ENCODE measurements around the gene HBS1L.

HBS1L gene

DNA sequence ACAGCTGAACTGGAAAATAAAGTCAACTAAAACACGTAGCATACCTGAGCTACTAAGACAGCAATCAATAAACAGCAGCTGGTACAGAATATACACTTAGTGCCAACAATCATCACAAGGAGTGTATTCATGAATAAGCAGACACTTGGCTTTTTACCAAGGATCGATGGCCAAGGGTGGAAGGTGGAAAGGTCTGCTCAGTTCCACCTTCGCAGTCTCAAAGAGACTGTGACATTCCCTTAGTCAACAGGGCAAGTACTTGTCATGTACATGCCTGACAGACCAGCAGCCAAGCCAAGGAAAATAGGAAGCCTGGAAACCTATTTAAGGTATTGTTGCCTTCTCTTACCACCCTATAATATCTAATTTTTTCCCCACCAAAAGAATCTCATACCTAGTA, 21.4 kb downstream of the HBS1L start:
- Histone ChIP-seq H3K27ac (ENCODE audit: low read depth, low read length) (no peak overlapping the region), H3K9me3 (ENCODE audit: low read length) (no peaks in the 10 kb centered on the region), H3K4me1 (ENCODE audit: insufficient read depth, low read length) (no peaks in the 10 kb centered on the region), H3K36me3 (ENCODE audit: insufficient read depth, low read length) (peaks cover 17% of the 10 kb centered on the region), H3K27me3 (ENCODE audit: control insufficient read depth in 1 of 2, insufficient read depth in 2 of 2, low read length in 2 of 2) (no peaks in the 10 kb centered on the region), H3K4me3 (ENCODE audit: low read depth in 1 of 2, low read length in 2 of 2) (no peak overlapping the region), H3K9ac (ENCODE audit: low read length) (no peak overlapping the region)

DNA sequence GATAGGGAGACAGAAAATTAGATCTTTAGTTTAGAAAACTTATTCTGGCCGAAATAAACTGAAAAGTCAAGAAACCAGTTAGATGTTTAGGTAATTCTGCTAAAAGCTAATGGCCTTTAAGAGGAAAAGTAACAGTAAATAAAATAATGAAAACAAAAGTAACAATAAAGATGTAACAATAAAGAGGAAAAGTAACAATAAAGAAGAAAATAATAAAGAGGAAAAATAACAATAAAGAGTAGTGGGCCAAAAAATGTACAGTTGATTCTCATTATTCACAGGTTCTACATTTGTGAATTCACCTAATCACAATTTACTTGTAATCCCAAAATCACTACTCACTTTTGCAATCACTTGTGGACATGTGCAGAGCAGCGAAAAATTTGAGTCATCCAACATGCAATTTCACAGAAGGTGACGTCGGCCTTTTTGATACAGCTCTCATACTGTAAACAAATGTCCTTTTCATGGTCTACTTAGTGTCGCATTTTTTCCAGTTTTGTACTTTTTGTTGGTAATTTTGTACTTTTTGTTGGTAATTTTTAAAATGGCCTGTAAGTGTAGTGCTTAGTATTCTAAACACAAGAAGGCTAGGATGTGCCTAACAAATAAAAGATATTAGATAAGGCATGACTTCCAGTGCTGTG, 24.0 kb downstream of the HBS1L start:
- Histone ChIP-seq H3K9me3 (ENCODE audit: low read length) (no peaks in the 10 kb centered on the region), H3K4me1 (ENCODE audit: insufficient read depth, low read length) (no peaks in the 10 kb centered on the region), H3K36me3 (ENCODE audit: insufficient read depth, low read length) (peaks cover 8% of the 10 kb centered on the region), H3K27ac (ENCODE audit: low read depth, low read length) (no peak overlapping the region), H3K4me3 (ENCODE audit: low read depth in 1 of 2, low read length in 2 of 2) (no peak overlapping the region), H3K27me3 (ENCODE audit: control insufficient read depth in 1 of 2, insufficient read depth in 2 of 2, low read length in 2 of 2) (no peaks in the 10 kb centered on the region), H3K9ac (ENCODE audit: low read length) (no peak overlapping the region)

DNA sequence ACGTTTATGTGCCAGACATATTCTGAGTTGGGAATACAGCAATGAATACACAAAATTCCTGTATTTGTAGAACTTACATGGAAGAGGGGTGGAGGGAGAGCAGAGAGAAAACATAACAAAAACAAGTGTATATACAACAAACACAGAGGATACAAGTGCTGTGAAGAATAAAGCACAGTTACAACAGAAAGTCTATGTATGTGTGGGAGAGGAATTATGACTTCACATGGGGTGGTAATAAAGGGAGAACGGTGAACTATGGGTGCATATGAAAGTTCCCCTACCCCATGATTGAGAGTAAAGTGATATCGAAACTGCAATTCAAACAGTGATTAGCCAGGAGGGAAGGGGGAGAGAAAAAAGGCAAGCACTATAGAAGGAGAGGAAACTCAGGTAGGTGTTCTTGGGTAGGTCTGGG, 24.6 kb downstream of the HBS1L start:
- H3K9me3 ChIP-seq (ENCODE audit: low read length), result no peaks in the 10 kb centered on the region
- no peak overlapping the region for H3K4me3 ChIP-seq (ENCODE audit: low read depth in 1 of 2, low read length in 2 of 2)
- no peak overlapping the region for H3K27ac ChIP-seq (ENCODE audit: low read depth, low read length)
- no peak overlapping the region for H3K9ac ChIP-seq (ENCODE audit: low read length)
- peaks cover 8% of the 10 kb centered on the region for H3K36me3 ChIP-seq (ENCODE audit: insufficient read depth, low read length)
- H3K4me1 ChIP-seq (ENCODE audit: insufficient read depth, low read length), result no peaks in the 10 kb centered on the region
- no peaks in the 10 kb centered on the region for H3K27me3 ChIP-seq (ENCODE audit: control insufficient read depth in 1 of 2, insufficient read depth in 2 of 2, low read length in 2 of 2)

- Histone ChIP-seq H3K4me3 (ENCODE audit: low read depth in 1 of 2, low read length in 2 of 2) (no peak overlapping the region), H3K4me1 (ENCODE audit: insufficient read depth, low read length) (no peaks in the 10 kb centered on the region), H3K27me3 (ENCODE audit: control insufficient read depth in 1 of 2, insufficient read depth in 2 of 2, low read length in 2 of 2) (no peaks in the 10 kb centered on the region), H3K27ac (ENCODE audit: low read depth, low read length) (no peak overlapping the region), H3K9me3 (ENCODE audit: low read length) (no peaks in the 10 kb centered on the region), H3K36me3 (ENCODE audit: insufficient read depth, low read length) (peaks cover 8% of the 10 kb centered on the region), H3K9ac (ENCODE audit: low read length) (no peak overlapping the region)
These were observed 28.8 kb downstream of the HBS1L start for GRCh38 chr6:135025775-135026174.

DNA sequence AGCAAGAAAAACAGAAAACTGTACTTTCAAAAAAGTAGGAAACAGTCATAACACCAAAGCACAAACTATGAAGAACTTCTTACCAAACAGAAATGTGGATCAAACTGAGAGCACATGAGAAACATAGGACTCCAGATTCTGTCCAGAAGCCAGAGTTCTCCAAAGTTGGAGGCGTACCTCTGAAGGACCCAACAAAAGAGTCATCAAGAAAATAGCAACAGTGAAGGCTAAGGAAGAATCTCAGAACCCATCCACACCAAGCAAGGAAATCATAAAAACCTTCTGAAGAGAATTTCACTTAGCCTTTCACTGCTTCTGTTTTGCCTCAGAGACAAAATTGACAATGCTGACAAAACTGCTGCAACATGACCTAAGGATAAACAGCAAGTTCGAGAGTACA, 29.4 kb downstream of the HBS1L start:
- Histone ChIP-seq H3K9ac (ENCODE audit: low read length) (no peak overlapping the region), H3K27me3 (ENCODE audit: control insufficient read depth in 1 of 2, insufficient read depth in 2 of 2, low read length in 2 of 2) (no peaks in the 10 kb centered on the region), H3K9me3 (ENCODE audit: low read length) (no peaks in the 10 kb centered on the region), H3K36me3 (ENCODE audit: insufficient read depth, low read length) (peaks cover 6% of the 10 kb centered on the region), H3K4me1 (ENCODE audit: insufficient read depth, low read length) (no peaks in the 10 kb centered on the region), H3K27ac (ENCODE audit: low read depth, low read length) (no peak overlapping the region), H3K4me3 (ENCODE audit: low read depth in 1 of 2, low read length in 2 of 2) (no peak overlapping the region)

DNA sequence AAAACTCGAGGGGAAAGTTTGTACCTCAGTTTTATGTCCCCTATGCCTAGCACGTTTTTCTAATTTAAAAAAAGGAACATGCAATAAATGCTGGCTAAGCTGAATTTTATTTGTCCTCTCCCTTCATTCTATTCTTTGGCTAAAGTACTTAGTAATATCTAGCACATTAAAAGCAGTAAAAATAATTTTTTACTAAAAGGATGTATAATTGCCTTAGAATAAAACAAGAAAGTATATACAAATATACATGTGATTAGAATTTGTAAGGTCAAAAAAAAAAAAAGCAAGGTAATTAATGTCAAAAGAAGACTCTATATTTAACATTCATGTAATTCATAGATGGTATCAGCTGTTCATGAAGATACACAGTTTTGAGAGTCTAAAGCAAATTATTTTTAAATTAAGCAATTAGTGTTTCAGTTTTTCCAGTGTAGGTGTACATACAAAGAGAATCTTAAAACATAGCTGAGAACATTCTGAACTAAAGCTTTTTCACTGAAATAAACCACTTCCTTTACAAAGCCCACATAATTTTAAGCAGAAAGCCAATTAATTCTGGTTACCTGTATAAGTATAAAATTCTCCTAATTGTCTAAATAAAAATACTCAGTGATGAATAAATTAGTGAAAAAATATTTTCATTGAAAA, 32.4 kb downstream of the HBS1L start:
- no peak overlapping the region for H3K9ac ChIP-seq (ENCODE audit: low read length)
- H3K4me1 ChIP-seq (ENCODE audit: insufficient read depth, low read length), result no peaks in the 10 kb centered on the region
- H3K36me3 ChIP-seq (ENCODE audit: insufficient read depth, low read length), result no peaks in the 10 kb centered on the region
- no peak overlapping the region for H3K27ac ChIP-seq (ENCODE audit: low read depth, low read length)
- no peaks in the 10 kb centered on the region for H3K9me3 ChIP-seq (ENCODE audit: low read length)
- H3K27me3 ChIP-seq (ENCODE audit: control insufficient read depth in 1 of 2, insufficient read depth in 2 of 2, low read length in 2 of 2), result no peaks in the 10 kb centered on the region
- no peak overlapping the region for H3K4me3 ChIP-seq (ENCODE audit: low read depth in 1 of 2, low read length in 2 of 2)

- Histone ChIP-seq H3K4me1 (ENCODE audit: insufficient read depth, low read length) (no peaks in the 10 kb centered on the region), H3K27ac (ENCODE audit: low read depth, low read length) (no peak overlapping the region)
These were observed 33.1 kb downstream of the HBS1L start for GRCh38 chr6:135021310-135022049.

GRCh38 chr6:135018941-135019340, 35.7 kb downstream of the HBS1L start:
- no peaks in the 10 kb centered on the region for H3K36me3 ChIP-seq (ENCODE audit: insufficient read depth, low read length)
- H3K4me3 ChIP-seq (ENCODE audit: low read depth in 1 of 2, low read length in 2 of 2), result no peak overlapping the region
- H3K9ac ChIP-seq (ENCODE audit: low read length), result no peak overlapping the region
- no peaks in the 10 kb centered on the region for H3K4me1 ChIP-seq (ENCODE audit: insufficient read depth, low read length)
- no peak overlapping the region for H3K27ac ChIP-seq (ENCODE audit: low read depth, low read length)
- no peaks in the 10 kb centered on the region for H3K9me3 ChIP-seq (ENCODE audit: low read length)
- no peaks in the 10 kb centered on the region for H3K27me3 ChIP-seq (ENCODE audit: control insufficient read depth in 1 of 2, insufficient read depth in 2 of 2, low read length in 2 of 2)

More at GRCh38 chr6:135021310-135022049, 33.1 kb downstream of the HBS1L start:
- H3K27me3 ChIP-seq (ENCODE audit: control insufficient read depth in 1 of 2, insufficient read depth in 2 of 2, low read length in 2 of 2), result no peaks in the 10 kb centered on the region
- no peak overlapping the region for H3K9ac ChIP-seq (ENCODE audit: low read length)
- no peaks in the 10 kb centered on the region for H3K36me3 ChIP-seq (ENCODE audit: insufficient read depth, low read length)
- H3K4me3 ChIP-seq (ENCODE audit: low read depth in 1 of 2, low read length in 2 of 2), result no peak overlapping the region
- no peaks in the 10 kb centered on the region for H3K9me3 ChIP-seq (ENCODE audit: low read length)

GRCh38 chr6:135018052-135018451, 36.6 kb downstream of the HBS1L start:
- H3K9me3 ChIP-seq (ENCODE audit: low read length), result no peaks in the 10 kb centered on the region
- H3K9ac ChIP-seq (ENCODE audit: low read length), result no peak overlapping the region
- no peak overlapping the region for H3K4me3 ChIP-seq (ENCODE audit: low read depth in 1 of 2, low read length in 2 of 2)
- H3K27me3 ChIP-seq (ENCODE audit: control insufficient read depth in 1 of 2, insufficient read depth in 2 of 2, low read length in 2 of 2), result no peaks in the 10 kb centered on the region
- peaks cover 1% of the 10 kb centered on the region for H3K4me1 ChIP-seq (ENCODE audit: insufficient read depth, low read length)
- no peak overlapping the region for H3K27ac ChIP-seq (ENCODE audit: low read depth, low read length)
- H3K36me3 ChIP-seq (ENCODE audit: insufficient read depth, low read length), result peaks cover 2% of the 10 kb centered on the region

DNA sequence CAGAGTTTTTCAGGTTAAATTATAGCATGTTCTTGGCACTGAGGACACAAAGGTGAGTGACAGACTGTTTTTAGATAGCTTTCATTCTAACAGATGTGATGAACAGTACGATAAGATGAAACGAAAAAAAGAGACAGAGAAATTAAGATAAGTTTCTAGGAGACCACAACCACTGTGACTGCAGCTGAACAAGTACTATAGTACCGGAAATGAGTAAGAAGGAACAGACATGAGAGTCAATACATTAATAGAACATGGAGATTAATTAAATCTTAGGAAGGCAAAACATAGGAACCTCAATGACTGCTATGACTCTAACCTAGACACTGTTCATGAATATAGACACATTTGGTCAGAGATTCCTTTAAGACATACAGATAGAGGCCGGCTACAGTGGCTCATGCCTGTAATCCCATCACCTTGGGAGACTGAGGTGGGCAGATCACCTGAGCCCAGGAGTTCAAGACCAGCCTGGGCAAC, 40.2 kb downstream of the HBS1L start:
- Histone ChIP-seq H3K36me3 (ENCODE audit: insufficient read depth, low read length) (peaks cover 5% of the 10 kb centered on the region), H3K9ac (ENCODE audit: low read length) (no peak overlapping the region), H3K27ac (ENCODE audit: low read depth, low read length) (no peak overlapping the region), H3K4me1 (ENCODE audit: insufficient read depth, low read length) (peaks cover 4% of the 10 kb centered on the region), H3K4me3 (ENCODE audit: low read depth in 1 of 2, low read length in 2 of 2) (no peak overlapping the region), H3K27me3 (ENCODE audit: control insufficient read depth in 1 of 2, insufficient read depth in 2 of 2, low read length in 2 of 2) (no peaks in the 10 kb centered on the region), H3K9me3 (ENCODE audit: low read length) (no peaks in the 10 kb centered on the region)

GRCh38 chr6:135013211-135013610, 41.4 kb downstream of the HBS1L start:
- no peak overlapping the region for H3K27ac ChIP-seq (ENCODE audit: low read depth, low read length)
- H3K9me3 ChIP-seq (ENCODE audit: low read length), result no peaks in the 10 kb centered on the region
- H3K4me1 ChIP-seq (ENCODE audit: insufficient read depth, low read length), result peaks cover 4% of the 10 kb centered on the region
- no peak overlapping the region for H3K9ac ChIP-seq (ENCODE audit: low read length)
- H3K27me3 ChIP-seq (ENCODE audit: control insufficient read depth in 1 of 2, insufficient read depth in 2 of 2, low read length in 2 of 2), result no peaks in the 10 kb centered on the region
- no peak overlapping the region for H3K4me3 ChIP-seq (ENCODE audit: low read depth in 1 of 2, low read length in 2 of 2)
- H3K36me3 ChIP-seq (ENCODE audit: insufficient read depth, low read length), result peaks cover 5% of the 10 kb centered on the region
